ENCODE measurements around the gene DCAF7.

Gene DCAF7

GRCh38 chr17:63517825-63518534, 32.3 kb upstream of the DCAF7 start:
- TF ChIP-seq GATA2 (IDR thresholded peaks at IDR 0.05; ENCODE audit: low read depth, low read length), result no peak
- TF ChIP-seq GATA3 (IDR thresholded peaks at IDR 0.05; ENCODE audit: low read depth, low read length), result no peak

GRCh38 chr17:63519116-63519881, 31.0 kb upstream of the DCAF7 start:
- TF ChIP-seq GATA3 (IDR thresholded peaks at IDR 0.05; ENCODE audit: low read depth, low read length), result no peak
- TF ChIP-seq GATA2 (IDR thresholded peaks at IDR 0.05; ENCODE audit: low read depth, low read length), result no peak

- TF ChIP-seq GATA3 (IDR thresholded peaks at IDR 0.05; ENCODE audit: low read depth, low read length) (no peak), GATA2 (IDR thresholded peaks at IDR 0.05; ENCODE audit: low read depth, low read length) (no peak)
Observed at GRCh38 chr17:63519972-63520882, 30.1 kb upstream of the DCAF7 start.

- TF ChIP-seq GATA2 (IDR thresholded peaks at IDR 0.05; ENCODE audit: low read depth, low read length) (no peak), GATA3 (IDR thresholded peaks at IDR 0.05; ENCODE audit: low read depth, low read length) (no peak)
Observed at GRCh38 chr17:63523253-63523855, 26.9 kb upstream of the DCAF7 start, which contains the start of gene KCNH6. KCNH6 (plus strand) TSS chr17:63523358; CDS start chr17:63523414, 56 bp downstream.

GRCh38 chr17:63524051-63524450, 26.2 kb upstream of the DCAF7 start:
- TF ChIP-seq GATA2 (IDR thresholded peaks at IDR 0.05; ENCODE audit: low read depth, low read length), result no peak
- no peak for TF ChIP-seq GATA3 (IDR thresholded peaks at IDR 0.05; ENCODE audit: low read depth, low read length)

- TF ChIP-seq GATA3 (IDR thresholded peaks at IDR 0.05; ENCODE audit: low read depth, low read length), result no peak
- no peak for TF ChIP-seq GATA2 (IDR thresholded peaks at IDR 0.05; ENCODE audit: low read depth, low read length)
Observed at GRCh38 chr17:63525190-63525946, 24.9 kb upstream of the DCAF7 start.

GRCh38 chr17:63526861-63527260, 23.4 kb upstream of the DCAF7 start:
- TF ChIP-seq GATA3 (IDR thresholded peaks at IDR 0.05; ENCODE audit: low read depth, low read length), result no peak
- TF ChIP-seq GATA2 (IDR thresholded peaks at IDR 0.05; ENCODE audit: low read depth, low read length), result no peak

GRCh38 chr17:63528183-63528582, 22.1 kb upstream of the DCAF7 start:
- TF ChIP-seq GATA3 (IDR thresholded peaks at IDR 0.05; ENCODE audit: low read depth, low read length) (no peak), GATA2 (IDR thresholded peaks at IDR 0.05; ENCODE audit: low read depth, low read length) (no peak)

- TF ChIP-seq GATA2 (IDR thresholded peaks at IDR 0.05; ENCODE audit: low read depth, low read length) (peak; percentile 26; the same call in 1 of the 2 replicates), GATA3 (IDR thresholded peaks at IDR 0.05; ENCODE audit: low read depth, low read length) (no peak)
Observed at GRCh38 chr17:63529711-63530556, 20.3 kb upstream of the DCAF7 start.

- TF ChIP-seq GATA3 (IDR thresholded peaks at IDR 0.05; ENCODE audit: low read depth, low read length) (no peak), GATA2 (IDR thresholded peaks at IDR 0.05; ENCODE audit: low read depth, low read length) (no peak)
Observed at GRCh38 chr17:63530557-63531021, 19.7 kb upstream of the DCAF7 start.

GRCh38 chr17:63531022-63531965, 19.0 kb upstream of the DCAF7 start:
- TF ChIP-seq GATA2 (IDR thresholded peaks at IDR 0.05; ENCODE audit: low read depth, low read length) (no peak), GATA3 (IDR thresholded peaks at IDR 0.05; ENCODE audit: low read depth, low read length) (no peak)
